PC-3 (cell line): ENCODE results near the gene EYS. TPM values are rescaled to one million over a fixed set of nuclear protein-coding genes. Genes with fewer than 3 reads are reported as not detected.
"Not testable (repeated sequence)": the region's sequence is repeated elsewhere in the genome, so short reads cannot be mapped to it uniquely, and the experiment has no call there.

ENCODE experiments used
- ATAC-seq: fragments of 200-7000 bp; cut with Tn5 transposase; 2 replicates; pipeline ENCODE4 v1.9.1; 2020; ENCODE audit warnings: mild to moderate bottlenecking, moderate library complexity
- BruUV-seq: library from RNA; stranded (reverse); fragments of 400-500 nt; replicated peaks from 2 replicates; lab custom pipeline; 2021; lab: Mats Ljungman, UMichigan
- CTCF ChIA-PET: fragments of 300-600 bp; sonication (Branson Sonifier 250); formaldehyde crosslinking; loops from one replicate; lab custom pipeline; 2022; ENCODE audit warnings: antibody characterized with exemption; lab: Charles Lee
- POLR2A ChIA-PET: fragments of 300-600 bp; sonication (Branson Sonifier 250); formaldehyde crosslinking; loops from one replicate; lab custom pipeline; 2022; ENCODE audit warnings: antibody characterized with exemption; ENCODE audit not compliant: unreplicated experiment; lab: Charles Lee
- DNase-seq: peaks from one replicate; pipeline ENCODE4 v3.0.0-alpha.2; 2015
- H2AFZ ChIP-seq: fragments of 300-600 bp; sonication (generic); 2 replicates; pipeline ENCODE4 v1.6.0; 2016; ENCODE audit warnings: antibody characterized with exemption, low read length
- H3F3A ChIP-seq: fragments of 300-600 bp; sonication (generic); one replicate; pipeline ENCODE4 v1.6.0; 2017; ENCODE audit warnings: antibody characterized with exemption, low read length, control low read depth, mild to moderate bottlenecking; ENCODE audit not compliant: unreplicated experiment
- H3K27ac ChIP-seq: fragments of 300-600 bp; sonication (generic); 2 replicates; pipeline ENCODE4 v1.5.1; 2016; ENCODE audit warnings: mild to moderate bottlenecking, low read length
- H3K27me3 ChIP-seq: fragments of 300-600 bp; sonication (generic); 2 replicates; pipeline ENCODE4 v1.6.1; 2016; ENCODE audit warnings: low read length, mixed read lengths
- H3K36me3 ChIP-seq: fragments of 300-600 bp; sonication (generic); 2 replicates; pipeline ENCODE4 v1.6.1; 2016; ENCODE audit warnings: low read depth, mixed run types, low read length, mixed read lengths
- H3K4me1 ChIP-seq: fragments of 300-600 bp; sonication (generic); 2 replicates; pipeline ENCODE4 v1.5.1; 2016; ENCODE audit warnings: low read length; ENCODE audit not compliant: insufficient read depth
- H3K4me2 ChIP-seq: fragments of 300-600 bp; sonication (generic); 2 replicates; pipeline ENCODE4 v1.6.0; 2016; ENCODE audit warnings: low read length
- H3K4me3 ChIP-seq: fragments of 300-600 bp; sonication (generic); 2 replicates; pipeline ENCODE4 v1.5.1; 2016; ENCODE audit warnings: mild to moderate bottlenecking, low read length, mixed read lengths
- H3K79me2 ChIP-seq: fragments of 300-600 bp; sonication (generic); 2 replicates; pipeline ENCODE4 v1.6.1; 2017; ENCODE audit warnings: low read length, mixed read lengths
- H3K9ac ChIP-seq: fragments of 300-600 bp; sonication (generic); 2 replicates; pipeline ENCODE4 v1.6.0; 2016; ENCODE audit warnings: mild to moderate bottlenecking, low read length
- H3K9me2 ChIP-seq: fragments of 300-600 bp; sonication (generic); replicated peaks from 2 replicates; pipeline ENCODE4 v1.6.1; 2016; ENCODE audit warnings: mixed run types, low read length, mixed read lengths
- H3K9me3 ChIP-seq: fragments of 300-600 bp; sonication (generic); 2 replicates; pipeline ENCODE4 v1.6.1; 2016; ENCODE audit warnings: low read length, mixed read lengths
- H4K20me1 ChIP-seq: fragments of 300-600 bp; sonication (generic); 2 replicates; pipeline ENCODE4 v1.6.1; 2016; ENCODE audit warnings: low read length, mixed read lengths
- EZH2 ChIP-seq: fragments of 300-600 bp; sonication (generic); IDR thresholded peaks from one replicate; pipeline ENCODE4 v1.6.1; 2017; ENCODE audit warnings: antibody characterized with exemption, mild to moderate bottlenecking, low read length; ENCODE audit not compliant: unreplicated experiment
- EZH2phosphoT487 ChIP-seq: fragments of 300-600 bp; sonication (generic); IDR thresholded peaks from 2 replicates; pipeline ENCODE4 v1.6.1; 2018; ENCODE audit warnings: mild to moderate bottlenecking, antibody characterized with exemption, low read length, borderline replicate concordance
- intact Hi-C: fragments of 100-400 bp; cut with micrococcal nuclease; formaldehyde crosslinking; loops from 2 replicates; pipeline ENCODE4 v1.9.0; 2023
- total RNA-seq: library from RNA; depleted of rRNA; stranded (reverse); fragments of >200 nt; gene quantifications from 2 replicates; pipeline ENCODE4 v1.2.3, GENCODE V29; 2014
- TF ChIP-seq, protein P1 (sequence below): fragments of 300-600 bp; sonication (generic); conservative IDR thresholded peaks from 2 replicates; pipeline ENCODE4 v1.5.1; 2017; ENCODE audit warnings: antibody characterized with exemption, low read depth, mild to moderate bottlenecking, low read length

Gene EYS
- total RNA-seq, 1 experiment from 2014 or later: 0.07 TPM

DNA sequence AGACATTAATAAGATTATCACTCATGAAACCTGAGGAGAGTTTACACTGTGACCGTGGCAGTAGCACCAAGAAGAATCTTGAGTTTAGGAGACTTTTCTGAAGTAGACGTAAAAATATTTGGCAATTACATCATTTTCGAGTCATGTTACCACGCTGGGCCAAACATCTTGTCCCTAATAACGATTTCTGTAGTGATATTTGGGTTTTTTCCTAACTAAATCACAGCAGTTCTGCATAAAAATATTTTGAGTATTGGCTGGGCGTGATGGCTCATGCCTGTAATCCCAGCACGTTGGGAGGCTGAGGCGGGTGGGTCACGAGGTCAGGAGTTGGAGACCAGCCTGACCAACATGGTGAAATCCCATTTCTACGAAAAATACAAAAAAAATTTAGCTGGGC, 1809.1 kb downstream of the EYS start:
- intact Hi-C loops: no loop called here
- Histone ChIP-seq H3K27me3 (no peaks in the 10 kb centered on the region), H3K4me1 (peaks cover 14% of the 10 kb centered on the region), H3K9me2 (no peaks in the 10 kb centered on the region), H3K27ac (no peak overlapping the region), H3K9ac (no peak overlapping the region), H3F3A (no peaks in the 10 kb centered on the region), H3K9me3 (no peaks in the 10 kb centered on the region), H2AFZ (no peak overlapping the region), H3K36me3 (no peaks in the 10 kb centered on the region), H3K4me3 (no peak overlapping the region), H3K4me2 (no peak overlapping the region), H4K20me1 (no peaks in the 10 kb centered on the region), H3K79me2 (no peaks in the 10 kb centered on the region)
- DNase-seq (no peak), ATAC-seq (no peak)
- no TSS peak for BruUV-seq
- TF ChIP-seq EZH2 (no peak), EZH2phosphoT487 (no peak)
- TF ChIP-seq, protein P1, sequence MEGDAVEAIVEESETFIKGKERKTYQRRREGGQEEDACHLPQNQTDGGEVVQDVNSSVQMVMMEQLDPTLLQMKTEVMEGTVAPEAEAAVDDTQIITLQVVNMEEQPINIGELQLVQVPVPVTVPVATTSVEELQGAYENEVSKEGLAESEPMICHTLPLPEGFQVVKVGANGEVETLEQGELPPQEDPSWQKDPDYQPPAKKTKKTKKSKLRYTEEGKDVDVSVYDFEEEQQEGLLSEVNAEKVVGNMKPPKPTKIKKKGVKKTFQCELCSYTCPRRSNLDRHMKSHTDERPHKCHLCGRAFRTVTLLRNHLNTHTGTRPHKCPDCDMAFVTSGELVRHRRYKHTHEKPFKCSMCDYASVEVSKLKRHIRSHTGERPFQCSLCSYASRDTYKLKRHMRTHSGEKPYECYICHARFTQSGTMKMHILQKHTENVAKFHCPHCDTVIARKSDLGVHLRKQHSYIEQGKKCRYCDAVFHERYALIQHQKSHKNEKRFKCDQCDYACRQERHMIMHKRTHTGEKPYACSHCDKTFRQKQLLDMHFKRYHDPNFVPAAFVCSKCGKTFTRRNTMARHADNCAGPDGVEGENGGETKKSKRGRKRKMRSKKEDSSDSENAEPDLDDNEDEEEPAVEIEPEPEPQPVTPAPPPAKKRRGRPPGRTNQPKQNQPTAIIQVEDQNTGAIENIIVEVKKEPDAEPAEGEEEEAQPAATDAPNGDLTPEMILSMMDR: no peak
- CTCF ChIA-PET: no interaction called here
- POLR2A ChIA-PET: no interaction called here

DNA sequence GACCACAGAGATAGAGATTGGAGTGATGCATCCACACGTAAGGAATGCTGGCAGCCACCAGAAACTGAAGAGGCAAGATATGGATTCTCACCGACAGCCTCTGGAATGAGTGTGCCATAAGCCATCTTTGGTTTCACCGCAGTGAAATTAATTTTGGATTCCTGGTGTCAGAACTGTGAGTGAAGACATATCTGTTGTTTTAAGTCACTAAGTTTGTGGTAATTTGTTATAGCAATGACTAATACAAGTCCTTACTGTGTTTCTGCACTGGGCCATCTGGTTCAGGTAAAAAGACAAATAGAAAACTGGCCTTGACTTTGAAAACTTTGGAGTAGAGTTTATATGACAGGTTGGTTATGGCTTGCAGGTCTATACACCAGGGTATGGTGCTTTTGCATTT, 1809.6 kb downstream of the EYS start:
- Histone ChIP-seq H4K20me1 (no peaks in the 10 kb centered on the region), H3K79me2 (no peaks in the 10 kb centered on the region), H3K9me3 (no peaks in the 10 kb centered on the region), H3K27me3 (no peaks in the 10 kb centered on the region), H3K36me3 (no peaks in the 10 kb centered on the region), H3K9ac (no peak overlapping the region), H3K4me1 (peaks cover 14% of the 10 kb centered on the region), H3F3A (no peaks in the 10 kb centered on the region), H3K4me2 (no peak overlapping the region), H3K27ac (no peak overlapping the region), H3K9me2 (no peaks in the 10 kb centered on the region), H3K4me3 (no peak overlapping the region), H2AFZ (no peak overlapping the region)
- TF ChIP-seq EZH2phosphoT487: no peak
- TF ChIP-seq, protein P1: no peak
- no peak for TF ChIP-seq EZH2
- BruUV-seq: no TSS peak
- no peak for ATAC-seq
- DNase-seq: peak; percentile 9
- POLR2A ChIA-PET: no interaction called here
- intact Hi-C loops: no loop called here
- CTCF ChIA-PET: no interaction called here

DNA sequence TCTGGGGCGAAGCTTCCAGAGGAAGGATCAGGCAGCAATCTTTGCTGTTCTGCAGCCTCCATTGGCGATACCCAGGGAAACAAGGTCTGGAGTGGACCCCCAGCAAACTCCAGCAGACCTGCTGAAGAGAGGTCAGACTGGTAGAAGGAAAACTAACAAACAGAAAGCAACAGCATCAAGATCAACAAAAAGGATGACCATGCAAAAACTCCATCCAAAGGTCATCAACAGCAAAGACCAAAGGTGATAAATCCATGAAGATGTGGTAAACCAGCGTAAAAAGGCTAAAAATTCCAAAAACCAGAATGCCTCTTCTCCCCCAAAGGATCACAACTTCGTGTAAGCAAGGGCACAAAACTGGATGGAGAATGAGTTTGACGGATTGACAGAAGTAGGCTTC, 1818.6 kb downstream of the EYS start:
- TF ChIP-seq, protein P1: no peak
- no peak for TF ChIP-seq EZH2phosphoT487
- TF ChIP-seq EZH2: no peak
- no peak overlapping the region for H3K9ac ChIP-seq
- no TSS peak for BruUV-seq
- no peak overlapping the region for H3K27ac ChIP-seq
- no peaks in the 10 kb centered on the region for H3K27me3 ChIP-seq
- no peaks in the 10 kb centered on the region for H3K36me3 ChIP-seq
- no peak for ATAC-seq
- no peak overlapping the region for H3K4me3 ChIP-seq
- no peaks in the 10 kb centered on the region for H4K20me1 ChIP-seq
- intact Hi-C loops: no loop called here
- POLR2A ChIA-PET: no interaction called here
- H3K9me2 ChIP-seq: no peaks in the 10 kb centered on the region
- H3K4me2 ChIP-seq: no peak overlapping the region
- H3F3A ChIP-seq: no peaks in the 10 kb centered on the region
- H3K79me2 ChIP-seq: no peaks in the 10 kb centered on the region
- H2AFZ ChIP-seq: no peak overlapping the region
- H3K4me1 ChIP-seq: no peaks in the 10 kb centered on the region
- CTCF ChIA-PET: no interaction called here
- DNase-seq: no peak
- H3K9me3 ChIP-seq: no peaks in the 10 kb centered on the region

DNA sequence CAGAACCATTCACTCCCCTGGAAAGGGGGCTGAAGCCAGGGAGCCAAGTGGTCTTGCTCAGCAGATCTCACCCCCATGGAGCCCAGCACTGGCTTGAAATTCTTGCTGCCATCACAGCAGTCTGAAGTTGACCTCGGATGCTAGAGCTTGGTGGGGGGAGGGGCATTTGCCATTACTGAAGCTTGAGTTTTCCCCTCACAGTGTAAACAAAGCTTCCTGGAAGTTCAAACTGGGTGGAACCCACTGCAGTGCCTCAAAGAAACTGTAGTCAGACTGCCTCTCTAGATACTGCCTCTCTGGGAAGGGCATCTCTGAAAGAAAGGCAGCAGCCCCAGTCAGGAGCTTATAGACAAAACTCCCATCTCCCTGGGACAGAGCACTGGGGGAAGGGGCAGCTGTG, 1819.2 kb downstream of the EYS start:
- H3K79me2 ChIP-seq, CTCF ChIA-PET, H3K27ac ChIP-seq, H3K36me3 ChIP-seq, H3K4me3 ChIP-seq, BruUV-seq, H3F3A ChIP-seq, H3K4me1 ChIP-seq, H2AFZ ChIP-seq, intact Hi-C loops, H3K27me3 ChIP-seq, H3K4me2 ChIP-seq, DNase-seq, H3K9me2 ChIP-seq, POLR2A ChIA-PET, ATAC-seq, H3K9ac ChIP-seq, H4K20me1 ChIP-seq, H3K9me3 ChIP-seq: not testable (repeated sequence)
